H1 (cell line): ENCODE measurements around the gene SCYL1. TPM values are rescaled to one million over a fixed set of nuclear protein-coding genes. Genes with fewer than 3 reads are reported as not detected.

Experiments used
- CTCF ChIA-PET: fragments of 300-600 bp; sonication (Branson Sonifier 250); formaldehyde crosslinking; loops from one replicate; lab custom pipeline; 2021; ENCODE audit not compliant: partially characterized antibody; lab: Charles Lee
- POLR2A ChIA-PET: fragments of 300-600 bp; sonication (Branson Sonifier 250); formaldehyde crosslinking; loops from one replicate; lab custom pipeline; 2021; ENCODE audit warnings: inconsistent platforms; ENCODE audit not compliant: partially characterized antibody; lab: Charles Lee
- DNase-seq, 2 experiments: peaks; one replicate each; pipeline versions ENCODE4 v3.0.0 to v3.0.0-alpha.2; 2010 to 2022; ENCODE audit warnings: low spot score in 2 of 2, low read depth in 1 of 2, mixed read lengths in 1 of 2
- FAIRE-seq: peaks from 2 replicates; lab custom pipeline; 2011; peaks lifted over from hg19 to GRCh38; lab: Jason Lieb, UNC
- H2AFZ ChIP-seq: 2 replicates; pipeline ENCODE4 v1.8.1; 2012; ENCODE audit warnings: low read length, inconsistent platforms
- H2AK5ac ChIP-seq: 2 replicates; pipeline ENCODE4 v1.6.1; 2013; ENCODE audit warnings: low read depth, low read length
- H2BK120ac ChIP-seq: replicated peaks from 2 replicates; pipeline ENCODE3; 2013; ENCODE audit warnings: low read depth, low read length, inconsistent platforms
- H2BK12ac ChIP-seq: 2 replicates; pipeline ENCODE4 v1.6.1; 2013; ENCODE audit warnings: low read depth, low read length
- H2BK15ac ChIP-seq: 2 replicates; pipeline ENCODE4 v1.6.1; 2013; ENCODE audit warnings: low read length
- H2BK20ac ChIP-seq: 2 replicates; pipeline ENCODE4 v1.6.1; 2013; ENCODE audit warnings: low read length
- H2BK5ac ChIP-seq: 2 replicates; pipeline ENCODE4 v1.6.1; 2013; ENCODE audit warnings: low read depth, low read length
- H3K14ac ChIP-seq: 2 replicates; pipeline ENCODE4 v1.6.1; 2013; ENCODE audit warnings: inconsistent platforms; ENCODE audit not compliant: insufficient read length
- H3K18ac ChIP-seq: 2 replicates; pipeline ENCODE4 v1.6.1; 2013; ENCODE audit warnings: low read length; ENCODE audit errors: extremely low read depth
- H3K23ac ChIP-seq: 2 replicates; pipeline ENCODE4 v1.6.1; 2013; ENCODE audit warnings: inconsistent platforms; ENCODE audit not compliant: insufficient read length
- H3K23me2 ChIP-seq: 2 replicates; pipeline ENCODE4 v1.6.1; 2013; ENCODE audit warnings: low read depth, low read length
- H3K27ac ChIP-seq: 2 replicates; pipeline ENCODE4 v1.6.1; 2011; ENCODE audit warnings: low read depth, low read length, inconsistent platforms
- H3K27me3 ChIP-seq, 4 experiments: replicated peaks in 1 of 4; 1 replicate in 1 of 4; 2 replicates in 3 of 4; pipeline versions ENCODE4 v1.6.1 to v1.8.1; 2011 to 2013; ENCODE audit warnings: low read length in 3 of 4, mild to moderate bottlenecking in 3 of 4, inconsistent platforms in 2 of 4, mixed read lengths in 2 of 4, moderate library complexity in 1 of 4; ENCODE audit not compliant: control insufficient read depth in 3 of 4, insufficient read depth in 3 of 4; ENCODE audit errors: extremely low read depth in 1 of 4
- H3K36me3 ChIP-seq, 4 experiments: 2 replicates each; pipeline versions ENCODE4 v1.6.1 to v1.8.1; 2011 to 2013; ENCODE audit warnings: mild to moderate bottlenecking in 4 of 4, low read length in 3 of 4, moderate library complexity in 2 of 4, control low read depth in 1 of 4, inconsistent platforms in 1 of 4; ENCODE audit not compliant: insufficient read depth in 4 of 4, control insufficient read depth in 2 of 4
- H3K4ac ChIP-seq: replicated peaks from 2 replicates; pipeline ENCODE3; 2013; ENCODE audit warnings: low read length, low read depth, mixed read lengths, inconsistent platforms; ENCODE audit not compliant: insufficient read length
- H3K4me1 ChIP-seq, 4 experiments: replicated peaks in 1 of 4; 1 replicate in 1 of 4; 2 replicates in 3 of 4; pipeline versions ENCODE4 v1.6.1 to v1.8.1; 2011 to 2013; ENCODE audit warnings: low read length in 3 of 4, inconsistent platforms in 2 of 4, mixed read lengths in 1 of 4; ENCODE audit not compliant: insufficient read depth in 4 of 4, control insufficient read depth in 3 of 4
- H3K4me2 ChIP-seq, 2 experiments: 2 replicates each; pipeline versions ENCODE4 v1.6.1 to v1.8.1; 2011 to 2013; ENCODE audit warnings: low read depth in 2 of 2, low read length in 2 of 2, control low read depth in 1 of 2, inconsistent platforms in 1 of 2, mild to moderate bottlenecking in 1 of 2; ENCODE audit not compliant: insufficient read depth in 1 of 2
- H3K4me3 ChIP-seq, 4 experiments: fragments of 200-600, 300-600 bp in 1 of 4; sonication (generic), shearing (Covaris generic), sonication (Bioruptor Twin) in 1 of 4; 2 replicates each; pipeline versions ENCODE4 v1.5.1 to v1.8.1; 2011 to 2016; ENCODE audit warnings: low read length in 4 of 4, low read depth in 3 of 4, control low read depth in 2 of 4, inconsistent platforms in 2 of 4, mild to moderate bottlenecking in 2 of 4, mixed read lengths in 1 of 4, moderate library complexity in 1 of 4; ENCODE audit not compliant: insufficient read depth in 2 of 4; ENCODE audit errors: extremely low read depth in 1 of 4
- H3K56ac ChIP-seq: replicated peaks from 2 replicates; pipeline ENCODE3; 2013; ENCODE audit warnings: low read depth, mild to moderate bottlenecking, mixed read lengths, low read length, inconsistent platforms; ENCODE audit not compliant: insufficient read length
- H3K79me1 ChIP-seq: 2 replicates; pipeline ENCODE4 v1.6.1; 2013; ENCODE audit warnings: low read depth, low read length, control low read depth
- H3K79me2 ChIP-seq, 2 experiments: 2 replicates each; pipeline versions ENCODE4 v1.6.1 to v1.8.1; 2012 to 2013; ENCODE audit warnings: low read length in 2 of 2, mild to moderate bottlenecking in 2 of 2, inconsistent platforms in 1 of 2; ENCODE audit not compliant: insufficient read depth in 2 of 2, control insufficient read depth in 1 of 2
- H3K9ac ChIP-seq, 4 experiments: replicated peaks in 1 of 4; 1 replicate in 1 of 4; 2 replicates in 3 of 4; pipeline versions ENCODE4 v1.6.1 to v1.8.1; 2011 to 2013; ENCODE audit warnings: low read depth in 3 of 4, low read length in 3 of 4, control low read depth in 2 of 4, mild to moderate bottlenecking in 2 of 4, moderate library complexity in 2 of 4, inconsistent platforms in 1 of 4; ENCODE audit errors: extremely low read depth in 1 of 4
- H3K9me3 ChIP-seq, 2 experiments: 2 replicates each; pipeline versions ENCODE4 v1.6.1 to v1.8.1; 2012 to 2013; ENCODE audit warnings: mild to moderate bottlenecking in 2 of 2, moderate library complexity in 2 of 2, control low read depth in 1 of 2, inconsistent platforms in 1 of 2, low read depth in 1 of 2, low read length in 1 of 2, mixed read lengths in 1 of 2; ENCODE audit not compliant: insufficient read depth in 2 of 2
- H4K20me1 ChIP-seq, 2 experiments: replicated peaks in 1 of 2; 2 replicates each; pipeline versions ENCODE3 to v1.8.1; 2011 to 2013; ENCODE audit warnings: inconsistent platforms in 2 of 2, low read length in 2 of 2, mild to moderate bottlenecking in 1 of 2; ENCODE audit not compliant: insufficient read depth in 2 of 2, control insufficient read depth in 1 of 2
- H4K5ac ChIP-seq: 2 replicates; pipeline ENCODE4 v1.6.1; 2013; ENCODE audit warnings: low read length, low read depth, mixed read lengths, inconsistent platforms; ENCODE audit not compliant: insufficient read length
- H4K8ac ChIP-seq: 2 replicates; pipeline ENCODE4 v1.8.0; 2013; ENCODE audit warnings: mild to moderate bottlenecking, moderate library complexity, low read length, inconsistent platforms; ENCODE audit not compliant: insufficient read depth; ENCODE audit errors: extremely low read depth
- H4K91ac ChIP-seq: replicated peaks from 2 replicates; pipeline ENCODE3; 2013; ENCODE audit warnings: low read length, mixed read lengths, inconsistent platforms; ENCODE audit not compliant: insufficient read length
- CHD2 ChIP-seq: IDR thresholded peaks from 2 replicates; pipeline ENCODE4 v1.6.1; 2012; ENCODE audit warnings: low read length, improper control_type of control experiment
- EP300 ChIP-seq, 2 experiments: IDR thresholded peaks; 1 replicate in 1 of 2; 2 replicates in 1 of 2; pipeline ENCODE4 v1.6.1; 2011 to 2012; ENCODE audit warnings: low read depth in 2 of 2, low read length in 2 of 2, mild to moderate bottlenecking in 2 of 2, borderline replicate concordance in 1 of 2, inconsistent platforms in 1 of 2, moderate library complexity in 1 of 2
- POLR2A ChIP-seq, 2 experiments: IDR thresholded peaks; 1 replicate in 1 of 2; 2 replicates in 1 of 2; pipeline ENCODE4 v1.6.1; 2011; ENCODE audit warnings: low read depth in 2 of 2, low read length in 2 of 2, mild to moderate bottlenecking in 2 of 2; ENCODE audit errors: control extremely low read depth in 1 of 2
- POLR2AphosphoS5 ChIP-seq: IDR thresholded peaks from 2 replicates; pipeline ENCODE4 v1.6.1; 2011; ENCODE audit warnings: low read depth, low read length
- SAP30 ChIP-seq: fragments of 300-600 bp; sonication (generic); IDR thresholded peaks from 2 replicates; pipeline ENCODE4 v1.7.1; 2012; ENCODE audit warnings: low read length, moderate library complexity, mild to moderate bottlenecking, inconsistent platforms; ENCODE audit not compliant: insufficient read depth, insufficient replicate concordance
- SIRT6 ChIP-seq: IDR thresholded peaks from one replicate; pipeline ENCODE4 v1.7.1; 2012; ENCODE audit warnings: low read length, inconsistent platforms
- SP1 ChIP-seq: IDR thresholded peaks from 2 replicates; pipeline ENCODE4 v1.6.1; 2011; ENCODE audit warnings: low read depth, low read length
- SP4 ChIP-seq: IDR thresholded peaks from 2 replicates; pipeline ENCODE4 v1.6.1; 2012; ENCODE audit warnings: low read length, inconsistent platforms
- TAF1 ChIP-seq: IDR thresholded peaks from 2 replicates; pipeline ENCODE4 v1.6.1; 2011; ENCODE audit warnings: mild to moderate bottlenecking, low read depth, low read length
- TAF7 ChIP-seq: optimal IDR thresholded peaks from 2 replicates; pipeline ENCODE3; 2011; ENCODE audit warnings: low read depth, mild to moderate bottlenecking, inconsistent platforms, low read length, moderate library complexity, borderline replicate concordance
- USF2 ChIP-seq: IDR thresholded peaks from 2 replicates; pipeline ENCODE4 v1.6.1; 2011; ENCODE audit warnings: low read length, improper control_type of control experiment
- WGBS, 2 experiments: shearing (Covaris generic) in 1 of 2; methylation state at CpG; one replicate each; pipeline versions ENCODE4 v1.1.6 to v1.1.7; 2013 to 2015; ENCODE audit warnings: low lambda C conversion rate in 2 of 2, mixed read lengths in 2 of 2, inconsistent platforms in 1 of 2, low coverage in 1 of 2, missing lambda C conversion rate in 1 of 2; ENCODE audit not compliant: insufficient replicate concordance in 2 of 2, insufficient coverage in 1 of 2, insufficient read length in 1 of 2; ENCODE audit errors: extremely low coverage in 1 of 2, missing lambda C conversion rate in 1 of 2; 5-methylcytosine and 5-hydroxymethylcytosine counted together
- polyA plus RNA-seq, 7 experiments: library from polyadenylated mRNA; depleted of rRNA in 3 of 7; stranded (reverse) in 5 of 7; unstranded in 2 of 7; fragments of >200 nt in 5 of 7; fragments of 200-250 nt in 2 of 7; gene quantifications; 1 replicate in 5 of 7; 2 replicates in 1 of 7; 4 replicates in 1 of 7; pipeline versions ENCODE4 v1.2.1 to v1.2.3, GENCODE V29; 2011 to 2013; ENCODE audit warnings: missing spikeins in 2 of 7, mixed read lengths in 2 of 7
- total RNA-seq: library from RNA; stranded (reverse); fragmentation: NEBNext Ultra II Directional; extraction: Animal tissue kit (Norgen Biotek cat#: 25700); gene quantifications from 2 replicates; pipeline ENCODE4 v1.2.1, GENCODE V29; 2021

SCYL1 gene
- total and polyA plus RNA-seq, 2 of the 8 experiments (the other 6 are each of a cell fraction or from before 2014, with no cell fraction given) = 59.8 to 77.7 TPM

- Histone ChIP-seq H3K4me2 (peak overlapping the region; percentile 75 to 90), H4K8ac (no peak overlapping the region), H3K4me1 (peaks cover 4 to 9% (median 7%) of the 10 kb centered on the region in 4 experiments; a peak in 6 of 7 replicates), H3K4me3 (peak overlapping the region; percentile 93 to 100 (median 98)), H3K79me1 (no peaks in the 10 kb centered on the region), H2AK5ac (no peak overlapping the region), H3K18ac (no peak overlapping the region), H3K27me3 (no peaks in the 10 kb centered on the region), H3K14ac (no peak overlapping the region), H2AFZ (no peak overlapping the region), H3K23me2 (peaks cover 15% of the 10 kb centered on the region), H3K23ac (no peak overlapping the region), H2BK5ac (no peak overlapping the region)
- FAIRE-seq = no peak
- TF ChIP-seq SP4 (0 out of 2 replicates have a peak, but pooled peaks have one; percentile 30), EP300 (IDR thresholded peaks at IDR 0.05; ENCODE audit: borderline replicate concordance in 1 of 2, low read depth in 2 of 2, low read length in 2 of 2) (no peak), TAF1 (peak; percentile 8; the same call in 1 of the 2 replicates), CHD2 (no peak), SP1 (peak; percentile 35; the same call in 1 of the 2 replicates), POLR2AphosphoS5 (peak; percentile 96), SIRT6 (peak; percentile 84), TAF7 (peak; percentile 87), POLR2A (IDR thresholded peaks at IDR 0.05; ENCODE audit: control extremely low read depth in 1 of 2, low read depth in 2 of 2, low read length in 2 of 2) (peak in 1 of 2 experiments; percentile 93; a peak in 2 of 3 replicates), SAP30 (peak; percentile 17), USF2 (no peak)
- TF ChIP-seq, all 59 proteins: peak for 8
- Histone ChIP-seq H3K9me3 (no peaks in the 10 kb centered on the region), H3K4ac (no peak overlapping the region), H3K27ac (no peak overlapping the region), H2BK15ac (no peak overlapping the region), H4K20me1 (peaks cover 45 to 52% of the 10 kb centered on the region in 2 experiments), H3K9ac (peak overlapping the region; percentile 43 to 99 (median 92)), H2BK120ac (no peak overlapping the region), H3K79me2 (peaks cover 53 to 88% of the 10 kb centered on the region in 2 experiments), H2BK12ac (no peak overlapping the region), H2BK20ac (no peak overlapping the region), H3K56ac (peak overlapping the region; percentile 13), H4K91ac (no peak overlapping the region), H4K5ac (no peak overlapping the region), H3K36me3 (peaks cover 39 to 68% (median 52%) of the 10 kb centered on the region in 4 experiments)
- POLR2A ChIA-PET = interaction anchor here (0.6 to 29.8 kb wide), 32 partner anchors 6 to 1584 kb away, joined by 3 to 1569 read pairs (median 5); partner anchors contain the start of genes CDC42EP2, FRMD8, MALAT1 and NEAT1
- DNase-seq = no peak
- 12% methylated on average over 3 of the region's 3 CpGs; no CpG with 5 or more reads in 1 of the 2 experiments for WGBS, 2 experiments
- CTCF ChIA-PET = interaction anchor here (1.0 to 29.0 kb wide), 9 partner anchors 7 to 123 kb away, joined by 3 to 809 read pairs (median 4); partner anchors contain the start of gene MALAT1
These were observed 23.2 kb upstream of the SCYL1 start for GRCh38 chr11:65501472-65502273.
